Measurements from ENCODE around the gene RAPGEFL1. TPM values are rescaled to one million over a fixed set of nuclear protein-coding genes. Genes with fewer than 3 reads are reported as not detected.

RAPGEFL1 gene
- total and polyA plus RNA-seq, 10 of the 15 experiments (the other 5 are each of a cell fraction or from before 2014, with no cell fraction given), result 0.13 to 3.2 (median 1.5) TPM

GRCh38 chr17:40170325-40170724 lies 6.9 kb upstream of the RAPGEFL1 start:
- no peaks in the 10 kb centered on the region for H3K27me3 ChIP-seq (replicated peaks in 1 of 2; ENCODE audit: control insufficient read depth in 2 of 2, insufficient read depth in 2 of 2, low read length in 1 of 2)
- BruUV-seq (replicated peaks), result no TSS peak
- H3K9me3 ChIP-seq (replicated peaks; ENCODE audit: control insufficient read depth, insufficient read depth, low read length), result no peaks in the 10 kb centered on the region
- WGBS (ENCODE audit: insufficient coverage, insufficient replicate concordance, low lambda C conversion rate, missing lambda C conversion rate), result 98% methylated on average over 2 of the region's 2 CpGs
- CTCF ChIA-PET, result interaction anchor here (0.8 to 8.1 kb wide), 3 partner anchors 21 to 84 kb away, joined by 3 to 367 read pairs (median 3); no protein-coding TSS in a partner anchor
- H3K36me3 ChIP-seq (ENCODE audit: control insufficient read depth in 2 of 2, insufficient read depth in 2 of 2, low read length in 1 of 2), result peaks cover 24 to 25% of the 10 kb centered on the region in 2 experiments
- in situ Hi-C loops (cut with MboI) (no loop called here), intact Hi-C loops (cut with micrococcal nuclease; ENCODE audit: unreplicated experiment) (no loop called here)
- ATAC-seq (no peak), FAIRE-seq (no peak), DNase-seq (ENCODE audit: low read depth, low spot score) (no peak)
- POLR2A ChIA-PET, result interaction anchor here (0.6 to 4.6 kb wide), 2 partner anchors 58 to 216 kb away, joined by 3 to 52 read pairs; no protein-coding TSS in a partner anchor
- RAD21 ChIA-PET (ENCODE audit: unreplicated experiment), result interaction anchor here (8.8 kb wide), 1 partner anchor 57 kb away, joined by 246 read pairs; no protein-coding TSS in a partner anchor
- no peaks in the 10 kb centered on the region for H4K20me1 ChIP-seq (ENCODE audit: control insufficient read depth, insufficient read depth)
- H2AFZ ChIP-seq (ENCODE audit: control insufficient read depth, low read depth, low read length), result no peak overlapping the region
- no peak overlapping the region for H3K9ac ChIP-seq (ENCODE audit: control insufficient read depth, insufficient read depth, low read length)
- SMC1A ChIA-PET (ENCODE audit: uncharacterized antibody, unreplicated experiment), result interaction anchor here (0.8 to 1.4 kb wide), 6 partner anchors 22 to 57 kb away, joined by 3 to 11 read pairs (median 4); no protein-coding TSS in a partner anchor
- no peak overlapping the region for H3K4me2 ChIP-seq (ENCODE audit: control insufficient read depth, insufficient read depth)
- no peaks in the 10 kb centered on the region; the same call in none of the 2 replicates for H3K79me2 ChIP-seq (ENCODE audit: control insufficient read depth, insufficient read depth, low read length)
- no peak overlapping the region for H3K27ac ChIP-seq (ENCODE audit: control insufficient read depth, insufficient read depth)
- H3K4me1 ChIP-seq (ENCODE audit: control insufficient read depth, insufficient read depth, low read length), result no peaks in the 10 kb centered on the region
- no peak overlapping the region for H3K4me3 ChIP-seq
- TF ChIP-seq SRF (IDR thresholded peaks at IDR 0.05; ENCODE audit: low read depth in 2 of 2, low read length in 2 of 2) (no peak), EGR1 (IDR thresholded peaks at IDR 0.05; ENCODE audit: borderline replicate concordance in 1 of 2, low read depth in 2 of 2, low read length in 2 of 2) (no peak), ATF3 (IDR thresholded peaks at IDR 0.05; ENCODE audit: borderline replicate concordance, extremely low read depth, low read depth, low read length) (no peak), PKNOX1 (IDR thresholded peaks at IDR 0.05) (no peak), POLR2AphosphoS5 (IDR thresholded peaks at IDR 0.05; ENCODE audit: low read length) (no peak), ZNF24 (IDR thresholded peaks at IDR 0.05) (no peak), ZNF687 (IDR thresholded peaks at IDR 0.05) (no peak), BRCA1 (IDR thresholded peaks at IDR 0.05; ENCODE audit: low read depth, low read length) (no peak), NBN (IDR thresholded peaks at IDR 0.05) (no peak), MEF2A (IDR thresholded peaks at IDR 0.05; ENCODE audit: insufficient read depth, low read depth, low read length) (no peak), ZBED1 (IDR thresholded peaks at IDR 0.05; ENCODE audit: borderline replicate concordance) (no peak), E4F1 (IDR thresholded peaks at IDR 0.05; ENCODE audit: borderline replicate concordance, partially characterized antibody) (no peak), ATF2 (IDR thresholded peaks at IDR 0.05; ENCODE audit: low read length) (no peak), TCF12 (IDR thresholded peaks at IDR 0.05; ENCODE audit: low read depth, low read length) (no peak), ZZZ3 (IDR thresholded peaks at IDR 0.05; ENCODE audit: control insufficient read depth, insufficient read length, low read depth) (no peak)
